HG03159 (cell line): ENCODE results near the gene PCP2.

Source experiments
- ATAC-seq: cut with Tn5 transposase; IDR thresholded peaks from one replicate; pipeline ENCODE4 v1.9.1; 2021; ENCODE audit warnings: mild to moderate bottlenecking, moderate library complexity; ENCODE audit not compliant: unreplicated experiment

The PCP2 gene

DNA sequence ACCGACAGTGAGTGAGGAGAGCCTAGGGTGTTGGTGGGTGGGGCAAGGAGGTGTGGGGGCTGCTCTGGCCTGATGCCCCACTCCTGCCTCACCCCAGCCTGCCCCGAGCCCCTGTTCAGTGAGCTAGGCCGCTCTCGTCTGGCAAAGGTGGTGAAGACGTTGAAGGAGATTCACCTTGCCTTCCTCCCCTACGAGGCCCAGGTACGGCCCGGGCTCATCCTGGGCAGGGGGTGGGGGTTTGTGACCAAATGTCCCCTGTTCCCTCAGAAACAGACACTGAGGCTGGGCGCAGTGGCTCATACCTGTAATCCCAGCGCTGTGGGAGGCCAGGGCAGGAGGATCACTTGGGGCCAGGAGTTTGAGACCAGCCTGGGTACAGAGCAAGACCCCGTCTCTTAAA lies 7.3 kb upstream of the PCP2 start:
- no peak for ATAC-seq

DNA sequence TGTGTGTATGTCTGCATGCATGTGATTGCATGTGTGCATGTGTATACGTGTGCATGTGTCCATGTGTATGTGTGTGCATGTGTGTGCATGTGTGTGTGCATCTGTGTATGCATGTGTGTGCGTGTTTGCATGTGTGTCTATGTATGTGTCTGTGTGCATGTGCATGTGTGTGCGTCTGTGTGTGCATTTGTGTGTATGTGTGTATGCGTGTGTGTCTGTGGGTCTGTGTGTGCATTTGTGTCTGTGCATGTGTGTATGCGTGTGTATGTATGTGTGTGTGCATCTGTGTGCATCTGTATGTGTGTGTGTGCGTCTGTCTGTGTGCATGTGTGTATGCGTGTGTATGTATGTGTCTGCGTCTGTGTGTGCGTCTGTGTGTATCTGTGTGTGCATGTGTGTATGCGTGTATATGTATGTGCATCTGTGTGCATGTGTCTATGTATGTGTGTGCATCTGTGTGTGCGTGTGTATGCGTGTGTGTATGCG lies 6.4 kb upstream of the PCP2 start:
- no peak for ATAC-seq

GRCh38 chr19:7638802-7639465 lies 5.4 kb upstream of the PCP2 start:
- no peak for ATAC-seq

GRCh38 chr19:7637374-7638256 lies 4.1 kb upstream of the PCP2 start:
- ATAC-seq = peak; percentile 11

GRCh38 chr19:7636691-7637373 lies 3.3 kb upstream of the PCP2 start, which contains the start of gene STXBP2:
TSS of gene STXBP2 (plus strand) at chr19:7637110. CDS start at chr19:7637150, 40 bp downstream.
- peak; percentile 75 for ATAC-seq

- ATAC-seq = no peak
These were observed 2.8 kb upstream of the PCP2 start for GRCh38 chr19:7636317-7636690.

DNA sequence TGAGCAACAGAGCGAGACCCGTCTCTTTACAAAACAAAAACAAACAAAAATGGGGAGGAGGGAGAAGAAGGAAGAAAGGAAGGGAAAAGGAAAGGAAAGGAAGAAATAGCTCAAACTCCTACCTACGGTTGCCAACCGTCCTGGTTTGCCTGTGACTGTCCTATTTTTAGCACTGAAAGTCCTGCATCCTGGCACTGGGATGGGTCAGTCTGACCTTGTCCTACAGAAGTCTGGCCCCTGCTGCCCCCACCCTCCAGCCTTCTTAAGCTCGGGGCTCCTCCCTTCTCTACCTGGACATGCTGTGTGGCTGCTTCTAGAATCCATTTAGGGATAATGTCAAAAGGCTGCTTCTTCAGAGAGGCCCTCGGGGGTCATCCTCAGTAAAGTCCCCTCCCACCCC lies 2.2 kb upstream of the PCP2 start:
- no peak for ATAC-seq

DNA sequence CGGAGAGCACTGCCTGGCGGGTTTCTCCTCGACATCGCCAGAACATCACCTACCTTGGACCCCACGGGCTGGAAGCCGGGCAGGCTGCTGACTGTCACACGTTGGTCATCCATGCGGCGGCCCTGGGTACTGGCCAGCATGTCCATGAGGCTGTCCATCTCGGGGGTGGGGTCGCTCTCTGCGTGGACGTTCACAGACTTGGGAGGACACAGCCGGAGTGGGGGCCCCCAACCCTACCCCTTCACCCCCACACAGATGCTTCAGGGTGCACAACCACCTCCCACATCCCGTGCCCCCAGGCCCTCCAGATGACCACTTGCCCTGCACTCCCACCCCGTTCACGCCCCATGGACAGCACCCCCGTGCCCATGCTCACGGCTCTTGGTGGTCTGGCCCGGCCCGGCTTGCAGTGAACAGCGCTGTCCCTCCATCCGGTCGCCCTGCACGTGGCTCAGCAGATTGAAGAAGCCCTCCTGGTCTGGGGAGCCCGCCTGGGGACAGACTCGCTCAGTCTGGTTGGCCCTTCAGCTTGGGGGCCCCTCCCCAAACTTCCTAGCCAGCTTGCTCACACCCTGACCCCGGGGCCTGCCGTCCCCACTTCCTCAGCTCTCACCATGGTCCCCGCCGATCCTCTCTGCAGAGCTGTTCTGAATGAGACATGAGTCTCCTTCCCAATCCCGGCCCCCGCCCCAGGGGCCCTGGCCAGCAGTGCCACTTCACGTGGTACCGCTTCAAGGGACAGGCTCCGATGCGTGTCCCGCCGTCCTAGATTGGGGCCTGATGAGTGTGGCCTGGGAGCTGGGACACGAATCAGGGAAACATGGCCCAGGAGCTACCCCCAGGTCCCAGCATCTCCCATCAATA lies 947 bp downstream of the PCP2 start:
- no peak for ATAC-seq

DNA sequence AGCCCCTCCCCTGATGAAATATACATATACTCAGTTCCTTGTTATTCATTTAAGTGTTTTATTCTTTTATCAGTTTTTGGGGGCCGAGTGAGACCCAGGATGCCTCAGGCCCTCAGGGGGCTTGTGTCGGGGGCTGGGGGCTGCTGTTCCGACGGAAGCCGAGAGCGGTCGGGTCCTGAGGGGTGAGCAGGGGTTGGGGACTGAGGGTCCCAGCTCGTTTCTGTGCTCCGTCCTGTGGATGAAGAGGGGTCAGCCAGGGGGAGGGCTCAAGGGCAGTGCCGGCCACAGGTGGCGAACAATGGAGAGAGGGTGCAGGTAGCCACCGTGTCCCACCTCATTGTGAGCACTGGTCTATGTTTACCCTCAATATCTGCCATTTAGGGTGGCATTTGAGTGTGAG lies 1.9 kb downstream of the PCP2 start:
- ATAC-seq = no peak

- peak; percentile 88 for ATAC-seq
These were observed 4.0 kb downstream of the PCP2 start, which contains the start of the genes PET100 and XAB2 for GRCh38 chr19:7629347-7630054. TSS of gene PET100 (plus strand) at chr19:7629793. CDS start at chr19:7629834, 41 bp downstream. TSS of gene XAB2 (minus strand) at chr19:7629545. CDS start at chr19:7629527, 18 bp downstream.

GRCh38 chr19:7628589-7629311 lies 4.8 kb downstream of the PCP2 start:
- ATAC-seq = no peak

- ATAC-seq = no peak
These were observed 6.4 kb downstream of the PCP2 start for GRCh38 chr19:7627166-7627565.

DNA sequence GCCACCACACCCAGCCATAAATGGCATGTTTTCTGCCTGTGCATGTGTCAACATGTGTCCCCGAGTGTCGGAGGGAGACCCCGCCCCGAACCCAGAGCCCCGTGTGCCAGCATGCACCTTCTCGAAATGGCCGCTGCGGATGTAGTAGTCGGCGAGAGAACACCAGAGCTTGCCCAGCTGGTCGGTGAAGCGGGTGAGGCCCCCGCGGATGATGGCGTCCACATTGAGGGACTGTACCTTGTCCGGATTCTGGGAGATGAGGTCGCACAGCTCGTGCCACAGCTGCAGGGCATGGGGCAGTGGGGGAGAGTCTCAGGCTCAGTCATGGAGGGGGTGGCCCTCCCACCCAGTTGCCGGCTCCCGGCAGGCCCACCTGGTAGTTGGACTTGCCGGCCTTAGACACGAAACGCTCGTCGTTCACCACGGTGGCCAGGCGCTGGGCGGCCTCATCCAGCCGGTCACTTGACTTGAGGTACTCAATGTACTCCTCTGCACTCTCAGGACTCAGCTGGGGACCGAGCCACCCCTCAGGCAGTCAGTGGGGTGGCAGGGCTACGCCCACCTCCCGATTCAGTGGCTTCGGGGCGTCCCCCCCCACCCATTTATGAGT lies 7.7 kb downstream of the PCP2 start:
- no peak for ATAC-seq

GRCh38 chr19:7624810-7625209 lies 8.7 kb downstream of the PCP2 start:
- no peak for ATAC-seq

DNA sequence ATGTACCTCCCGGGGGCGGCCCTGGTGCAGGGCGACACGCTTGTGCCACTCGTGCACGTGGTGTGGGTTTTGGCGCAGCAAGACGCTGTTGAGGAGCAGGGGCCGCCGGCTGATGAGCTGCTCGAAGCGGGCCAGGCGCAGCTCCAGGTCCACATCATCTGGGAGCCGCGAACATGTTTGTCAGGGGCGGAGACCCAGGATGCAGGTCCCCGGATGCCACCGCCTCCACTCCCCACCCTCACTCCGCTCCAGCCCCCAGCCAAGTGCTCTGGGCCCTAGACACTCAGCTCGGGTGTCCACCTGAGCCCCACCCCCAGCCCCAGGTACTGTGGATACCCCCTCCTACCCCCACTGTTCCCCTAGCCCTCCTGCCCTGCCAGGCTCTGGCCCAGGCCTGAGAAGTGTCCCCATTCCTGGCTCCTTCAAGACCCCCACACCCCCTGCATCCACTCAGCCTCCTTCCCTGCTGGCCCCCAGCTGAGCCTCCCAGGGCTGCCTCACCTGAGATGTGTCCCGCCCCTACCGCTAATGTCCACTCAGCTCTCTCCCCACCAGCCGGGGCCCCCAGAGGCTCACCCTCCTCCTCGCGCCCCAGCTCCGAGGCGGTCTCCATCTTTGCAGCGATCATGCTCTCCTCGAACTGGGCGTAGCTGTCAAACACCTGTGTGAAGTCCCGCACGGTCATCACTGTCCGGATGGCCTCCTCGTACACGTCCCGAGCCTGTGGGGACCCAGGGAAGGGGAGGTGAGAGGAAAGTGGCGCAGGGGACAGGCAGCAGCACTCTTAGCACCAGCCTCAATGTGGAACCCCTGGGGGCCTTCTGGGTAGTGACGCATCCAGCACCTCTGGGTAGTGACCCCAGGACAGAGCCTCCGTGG lies 9.6 kb downstream of the PCP2 start:
- no peak for ATAC-seq

- no peak for ATAC-seq
These were observed 10.4 kb downstream of the PCP2 start for GRCh38 chr19:7622933-7623685.
